ENCODE data around the gene SLC44A3. TPM values are rescaled to one million over a fixed set of nuclear protein-coding genes. Genes with fewer than 3 reads are reported as not detected.

Gene SLC44A3
- total and polyA plus RNA-seq, 2 of the 8 experiments (the other 6 are each of a cell fraction or from before 2014, with no cell fraction given): 4.2 to 5.0 TPM

DNA sequence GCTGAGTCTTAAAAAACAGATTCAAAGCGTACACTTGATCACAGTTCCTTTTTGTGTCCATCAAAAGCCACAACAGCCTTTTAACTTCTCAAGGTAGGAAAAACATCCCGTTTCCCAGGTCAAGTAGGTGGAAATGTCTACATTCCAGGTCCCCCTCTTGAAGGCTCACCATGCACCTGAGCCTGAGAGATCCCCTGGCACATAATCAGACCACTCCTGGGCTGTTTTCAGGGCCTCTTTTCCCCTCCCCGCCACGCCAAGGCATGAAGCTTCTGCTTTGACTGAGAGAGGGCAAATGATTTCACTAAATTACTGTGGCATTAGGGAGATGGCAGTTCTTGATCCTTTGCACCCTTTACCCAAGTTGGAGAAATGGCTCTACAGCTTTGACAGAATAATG, 85.0 kb downstream of the SLC44A3 start:
- POLR2A ChIA-PET (ENCODE audit: partially characterized antibody): interaction anchor here (0.9 kb wide), 1 partner anchor 19 kb away, joined by 4 read pairs; no protein-coding TSS in a partner anchor
- Histone ChIP-seq H3K4me3 (ENCODE audit: extremely low read depth in 1 of 4, insufficient read depth in 2 of 4, low read depth in 3 of 4, low read length in 4 of 4) (no peak overlapping the region), H3K18ac (ENCODE audit: extremely low read depth, low read length) (no peak overlapping the region), H3K9ac (replicated peaks in 1 of 4; ENCODE audit: extremely low read depth in 1 of 4, low read depth in 3 of 4, low read length in 3 of 4) (no peak overlapping the region), H4K8ac (ENCODE audit: extremely low read depth, insufficient read depth, low read length) (no peak overlapping the region), H3K4ac (replicated peaks; ENCODE audit: insufficient read length, low read depth, low read length) (no peak overlapping the region), H3K9me3 (ENCODE audit: insufficient read depth in 2 of 2, low read depth in 1 of 2, low read length in 1 of 2) (no peaks in the 10 kb centered on the region), H2BK120ac (replicated peaks; ENCODE audit: low read depth, low read length) (no peak overlapping the region), H3K23me2 (ENCODE audit: low read depth, low read length) (no peaks in the 10 kb centered on the region), H3K36me3 (ENCODE audit: control insufficient read depth in 2 of 4, insufficient read depth in 4 of 4, low read length in 3 of 4) (peaks cover 10 to 39% (median 20%) of the 10 kb centered on the region in 4 experiments), H2BK12ac (ENCODE audit: low read depth, low read length) (no peak overlapping the region), H3K79me2 (ENCODE audit: control insufficient read depth in 1 of 2, insufficient read depth in 2 of 2, low read length in 2 of 2) (peaks cover 26 to 75% of the 10 kb centered on the region in 2 experiments), H3K27ac (ENCODE audit: low read depth, low read length) (no peak overlapping the region), H2BK15ac (ENCODE audit: low read length) (no peak overlapping the region), H3K4me1 (replicated peaks in 1 of 4; ENCODE audit: control insufficient read depth in 3 of 4, insufficient read depth in 4 of 4, low read length in 3 of 4) (peaks cover 4 to 12% (median 7%) of the 10 kb centered on the region in 4 experiments), H2BK20ac (ENCODE audit: low read length) (no peak overlapping the region), H3K23ac (ENCODE audit: insufficient read length) (no peak overlapping the region), H3K79me1 (ENCODE audit: low read depth, low read length) (peaks cover 8% of the 10 kb centered on the region), H4K20me1 (replicated peaks in 1 of 2; ENCODE audit: control insufficient read depth in 1 of 2, insufficient read depth in 2 of 2, low read length in 2 of 2) (peaks cover 32 to 36% of the 10 kb centered on the region in 2 experiments), H4K5ac (ENCODE audit: insufficient read length, low read depth, low read length) (no peak overlapping the region), H3K14ac (ENCODE audit: insufficient read length) (no peak overlapping the region), H2BK5ac (ENCODE audit: low read depth, low read length) (no peak overlapping the region), H2AK5ac (ENCODE audit: low read depth, low read length) (no peak overlapping the region), H2AFZ (ENCODE audit: low read length) (no peak overlapping the region), H3K4me2 (ENCODE audit: insufficient read depth in 1 of 2, low read depth in 2 of 2, low read length in 2 of 2) (no peak overlapping the region), H3K56ac (replicated peaks; ENCODE audit: insufficient read length, low read depth, low read length) (no peak overlapping the region), H4K91ac (replicated peaks; ENCODE audit: insufficient read length, low read length) (no peak overlapping the region), H3K27me3 (replicated peaks in 1 of 4; ENCODE audit: control insufficient read depth in 3 of 4, extremely low read depth in 1 of 4, insufficient read depth in 3 of 4, low read length in 3 of 4) (no peaks in the 10 kb centered on the region)
- CTCF ChIA-PET (ENCODE audit: partially characterized antibody): interaction anchor here (0.6 to 1.1 kb wide), 4 partner anchors 19 to 136 kb away, joined by 3 to 5 read pairs (median 3); no protein-coding TSS in a partner anchor
- WGBS, 2 experiments (ENCODE audit: extremely low coverage in 1 of 2, insufficient coverage in 1 of 2, insufficient read length in 1 of 2, insufficient replicate concordance in 2 of 2, low coverage in 1 of 2, low lambda C conversion rate in 2 of 2, missing lambda C conversion rate in 1 of 2): 93% methylated on average over 4 of the region's 4 CpGs; no CpG with 5 or more reads in 1 of the 2 experiments
- DNase-seq (ENCODE audit: low read depth in 1 of 2, low spot score in 2 of 2) (no peak), FAIRE-seq (no peak)
- no peak for TF ChIP-seq EZH2 (IDR thresholded peaks at IDR 0.05; ENCODE audit: low read depth, low read length, severe bottlenecking)
- TF ChIP-seq EGR1 (IDR thresholded peaks at IDR 0.05; ENCODE audit: borderline replicate concordance, low read depth, low read length): no peak
- TF ChIP-seq SIN3A (conservative IDR thresholded peaks at IDR 0.05 in 1 of 2, IDR thresholded peaks at IDR 0.05 in 1 of 2; ENCODE audit: low read depth in 1 of 2, low read length in 2 of 2): no peak
- no peak for TF ChIP-seq ZNF274 (IDR thresholded peaks at IDR 0.05; ENCODE audit: borderline replicate concordance, extremely low read depth, low read length)
- TF ChIP-seq KDM5A (IDR thresholded peaks at IDR 0.05; ENCODE audit: low read length): no peak
- no peak for TF ChIP-seq TAF7 (optimal IDR thresholded peaks at IDR 0.05; ENCODE audit: borderline replicate concordance, low read depth, low read length)
- TF ChIP-seq, protein P1, sequence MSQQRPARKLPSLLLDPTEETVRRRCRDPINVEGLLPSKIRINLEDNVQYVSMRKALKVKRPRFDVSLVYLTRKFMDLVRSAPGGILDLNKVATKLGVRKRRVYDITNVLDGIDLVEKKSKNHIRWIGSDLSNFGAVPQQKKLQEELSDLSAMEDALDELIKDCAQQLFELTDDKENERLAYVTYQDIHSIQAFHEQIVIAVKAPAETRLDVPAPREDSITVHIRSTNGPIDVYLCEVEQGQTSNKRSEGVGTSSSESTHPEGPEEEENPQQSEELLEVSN (IDR thresholded peaks at IDR 0.05): no peak
- no peak for TF ChIP-seq POU5F1 (IDR thresholded peaks at IDR 0.05; ENCODE audit: low read depth, low read length)
- no peak for TF ChIP-seq CHD2 (IDR thresholded peaks at IDR 0.05; ENCODE audit: low read length)

Data from H1 (cell line).